HG03280 (cell line): Measurements from ENCODE around the gene ENOPH1.

Source experiments
- ATAC-seq: cut with Tn5 transposase; IDR thresholded peaks from one replicate; pipeline ENCODE4 v1.9.1; 2021; ENCODE audit warnings: mild to moderate bottlenecking, moderate library complexity; ENCODE audit not compliant: unreplicated experiment

ENOPH1 gene

GRCh38 chr4:82425478-82425877 lies 4.9 kb upstream of the ENOPH1 start:
- ATAC-seq, result no peak

- ATAC-seq, result no peak
Observed at GRCh38 chr4:82428526-82428968, 1.8 kb upstream of the ENOPH1 start.

GRCh38 chr4:82428969-82429727 lies 1.2 kb upstream of the ENOPH1 start:
- peak; percentile 57 for ATAC-seq

GRCh38 chr4:82429728-82430192 lies 630 bp upstream of the ENOPH1 start:
- peak; percentile 6 for ATAC-seq

GRCh38 chr4:82430964-82431745 lies 765 bp downstream of the ENOPH1 start:
- ATAC-seq, result no peak

- ATAC-seq, result no peak
Observed at GRCh38 chr4:82431831-82432230, 1.4 kb downstream of the ENOPH1 start.

- ATAC-seq, result no peak
Observed at GRCh38 chr4:82432596-82432995, 2.2 kb downstream of the ENOPH1 start.

GRCh38 chr4:82433791-82434190 lies 3.4 kb downstream of the ENOPH1 start:
- ATAC-seq, result no peak

- ATAC-seq, result no peak
Observed at GRCh38 chr4:82434949-82435348, 4.6 kb downstream of the ENOPH1 start.

- ATAC-seq, result no peak
Observed at GRCh38 chr4:82436130-82436529, 5.7 kb downstream of the ENOPH1 start.

GRCh38 chr4:82436780-82437179 lies 6.4 kb downstream of the ENOPH1 start:
- ATAC-seq, result no peak

- no peak for ATAC-seq
Observed at GRCh38 chr4:82437285-82438005, 7.1 kb downstream of the ENOPH1 start.

- no peak for ATAC-seq
Observed at GRCh38 chr4:82439088-82439487, 8.7 kb downstream of the ENOPH1 start.

- no peak for ATAC-seq
Observed at GRCh38 chr4:82447886-82448285, 17.5 kb downstream of the ENOPH1 start.

- no peak for ATAC-seq
Observed at GRCh38 chr4:82450966-82451755, 20.8 kb downstream of the ENOPH1 start.

GRCh38 chr4:82452026-82452425 lies 21.6 kb downstream of the ENOPH1 start:
- no peak for ATAC-seq

GRCh38 chr4:82457266-82457665 lies 26.9 kb downstream of the ENOPH1 start:
- no peak for ATAC-seq

GRCh38 chr4:82458729-82459128 lies 28.3 kb downstream of the ENOPH1 start:
- no peak for ATAC-seq

GRCh38 chr4:82461710-82462109 lies 31.3 kb downstream of the ENOPH1 start:
- ATAC-seq, result no peak

GRCh38 chr4:82462415-82462831 lies 32.0 kb downstream of the ENOPH1 start:
- peak; percentile 92 for ATAC-seq

- ATAC-seq, result no peak
Observed at GRCh38 chr4:82463221-82463620, 32.8 kb downstream of the ENOPH1 start.
